Prostate gland (tissue), 2 donors: ENCODE results near the gene EEF1A2. TPM values are rescaled to one million over a fixed set of nuclear protein-coding genes. Genes with fewer than 3 reads are reported as not detected.

Experiments
- DNase-seq: peaks from one replicate; pipeline ENCODE4 v3.0.0-alpha.2; 2019; ENCODE audit warnings: low spot score
- H3K27ac ChIP-seq, 2 donors: fragments of 200-600 bp; sonication (generic); 2 replicates each; pipeline ENCODE4 v1.5.1; 2017 to 2019
- H3K27me3 ChIP-seq: fragments of 200-600 bp; sonication (generic); replicated peaks from 2 replicates; pipeline ENCODE4 v1.5.1; 2019; ENCODE audit not compliant: insufficient read depth
- H3K36me3 ChIP-seq, 2 donors: fragments of 200-600 bp; sonication (generic); 1 replicate in 1 of 2; 2 replicates in 1 of 2; pipeline versions ENCODE4 v1.5.1 to v1.8.1; 2017 to 2019
- H3K4me1 ChIP-seq: fragments of 200-600 bp; sonication (generic); replicated peaks from 2 replicates; pipeline ENCODE4 v1.5.1; 2019
- H3K4me3 ChIP-seq, 2 donors: fragments of 200-600 bp; sonication (generic); 2 replicates each; pipeline ENCODE4 v1.5.1; 2017 to 2019
- H3K9me3 ChIP-seq: fragments of 200-600 bp; sonication (generic); 2 replicates; pipeline ENCODE4 v1.5.1; 2017
- CTCF ChIP-seq, 4 experiments: fragments of 200-600 bp in 2 of 4; fragments of 450-650 bp in 2 of 4; sonication (generic) in 2 of 4; IDR thresholded peaks; 1 replicate in 3 of 4; 2 replicates in 1 of 4; pipeline ENCODE4 v1.5.1; 2016 to 2019; ENCODE audit warnings: antibody characterized with exemption in 4 of 4, mild to moderate bottlenecking in 2 of 4, moderate library complexity in 2 of 4
- POLR2A ChIP-seq: fragments of 450-650 bp; IDR thresholded peaks from one replicate; pipeline ENCODE4 v1.6.1; 2016; ENCODE audit warnings: antibody characterized with exemption, mild to moderate bottlenecking
- POLR2AphosphoS5 ChIP-seq: sonication (generic); formaldehyde crosslinking; IDR thresholded peaks from one replicate; pipeline ENCODE4 v1.6.1; 2017; ENCODE audit warnings: antibody characterized with exemption
- whole genome bisulfite sequencing: methylation state at CpG from one replicate; pipeline ENCODE4 v1.1.5; 2018; 5-methylcytosine and 5-hydroxymethylcytosine counted together
- intact Hi-C: fragments of 100-400 bp; cut with DNase I; formaldehyde crosslinking; loops from one replicate; pipeline ENCODE4 v1.14.2; 2022
- total RNA-seq, 2 donors: library from RNA; depleted of rRNA; stranded (reverse); fragments of >200 nt; gene quantifications; one replicate each; pipeline ENCODE4 v1.1.0, GENCODE V29; 2016

Gene EEF1A2
- total RNA-seq, 2 donors from 2014 or later: 13.4 to 20.9 TPM

DNA sequence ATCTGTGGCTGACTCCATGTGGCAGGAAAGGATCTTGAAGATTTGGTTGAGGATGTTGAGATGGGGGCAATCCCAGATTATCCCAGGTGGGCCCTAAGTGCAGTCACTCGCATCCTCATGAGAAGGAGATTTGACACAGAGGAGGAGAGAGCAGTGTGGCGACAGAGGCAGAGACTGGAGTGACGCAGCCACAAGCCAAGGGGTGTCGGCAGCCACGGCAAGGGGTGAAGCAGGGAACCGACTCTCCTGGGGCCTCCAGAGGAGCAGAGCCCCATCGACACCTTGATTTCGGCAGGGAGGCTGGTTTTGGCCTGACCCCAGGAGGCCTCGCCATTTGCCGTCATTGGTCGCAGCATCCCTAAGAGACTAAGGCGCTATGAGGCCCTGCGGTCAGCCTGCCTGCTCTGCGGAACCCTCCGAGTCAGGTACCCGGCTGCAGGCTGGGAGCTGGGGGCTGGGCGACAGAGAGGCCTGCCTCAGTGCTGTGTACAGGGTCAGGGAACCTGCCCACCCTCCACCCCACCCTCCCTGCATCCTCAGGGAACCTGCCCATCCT lies 12.5 kb downstream of the EEF1A2 start:
- no peak overlapping the region for H3K4me3 ChIP-seq
- peaks cover 13% of the 10 kb centered on the region for H3K27me3 ChIP-seq
- no peak for TF ChIP-seq POLR2A
- TF ChIP-seq POLR2AphosphoS5: no peak
- no peak for DNase-seq
- H3K27ac ChIP-seq: no peak overlapping the region
- intact Hi-C loops: no loop called here
- 96% methylated on average over 17 of the region's 17 CpGs for WGBS
- H3K36me3 ChIP-seq: no peaks in the 10 kb centered on the region
- H3K9me3 ChIP-seq: no peaks in the 10 kb centered on the region
- no peaks in the 10 kb centered on the region for H3K4me1 ChIP-seq

GRCh38 chr20:63484651-63485403 lies 14.1 kb downstream of the EEF1A2 start:
- Histone ChIP-seq H3K9me3 (no peaks in the 10 kb centered on the region), H3K36me3 (no peaks in the 10 kb centered on the region), H3K4me1 (no peaks in the 10 kb centered on the region), H3K27me3 (peaks cover 9% of the 10 kb centered on the region), H3K27ac (no peak overlapping the region), H3K4me3 (no peak overlapping the region)
- intact Hi-C loops: no loop called here
- no peak for DNase-seq
- TF ChIP-seq POLR2AphosphoS5 (no peak), POLR2A (no peak), CTCF (IDR thresholded peaks at IDR 0.05) (no peak)
- 39% methylated on average over 11 of the region's 18 CpGs for WGBS

- TF ChIP-seq CTCF (IDR thresholded peaks at IDR 0.05) (no peak), POLR2AphosphoS5 (no peak), POLR2A (no peak)
- no peaks in the 10 kb centered on the region for H3K4me1 ChIP-seq
- H3K4me3 ChIP-seq: no peak overlapping the region
- no peak overlapping the region for H3K27ac ChIP-seq
- WGBS: 56% methylated on average over 17 of the region's 17 CpGs
- H3K36me3 ChIP-seq: no peaks in the 10 kb centered on the region
- no peak for DNase-seq
- no peaks in the 10 kb centered on the region for H3K9me3 ChIP-seq
- intact Hi-C loops: no loop called here
- peaks cover 9% of the 10 kb centered on the region for H3K27me3 ChIP-seq
Measured at GRCh38 chr20:63484236-63484635, 14.6 kb downstream of the EEF1A2 start.

GRCh38 chr20:63483834-63484233 lies 15.0 kb downstream of the EEF1A2 start:
- 67% methylated on average over 12 of the region's 12 CpGs for WGBS
- Histone ChIP-seq H3K27me3 (peaks cover 13% of the 10 kb centered on the region), H3K9me3 (no peaks in the 10 kb centered on the region), H3K4me1 (no peaks in the 10 kb centered on the region), H3K36me3 (no peaks in the 10 kb centered on the region), H3K4me3 (no peak overlapping the region), H3K27ac (no peak overlapping the region)
- no peak for DNase-seq
- TF ChIP-seq POLR2A (no peak), CTCF (IDR thresholded peaks at IDR 0.05) (no peak), POLR2AphosphoS5 (no peak)
- intact Hi-C loops: no loop called here

DNA sequence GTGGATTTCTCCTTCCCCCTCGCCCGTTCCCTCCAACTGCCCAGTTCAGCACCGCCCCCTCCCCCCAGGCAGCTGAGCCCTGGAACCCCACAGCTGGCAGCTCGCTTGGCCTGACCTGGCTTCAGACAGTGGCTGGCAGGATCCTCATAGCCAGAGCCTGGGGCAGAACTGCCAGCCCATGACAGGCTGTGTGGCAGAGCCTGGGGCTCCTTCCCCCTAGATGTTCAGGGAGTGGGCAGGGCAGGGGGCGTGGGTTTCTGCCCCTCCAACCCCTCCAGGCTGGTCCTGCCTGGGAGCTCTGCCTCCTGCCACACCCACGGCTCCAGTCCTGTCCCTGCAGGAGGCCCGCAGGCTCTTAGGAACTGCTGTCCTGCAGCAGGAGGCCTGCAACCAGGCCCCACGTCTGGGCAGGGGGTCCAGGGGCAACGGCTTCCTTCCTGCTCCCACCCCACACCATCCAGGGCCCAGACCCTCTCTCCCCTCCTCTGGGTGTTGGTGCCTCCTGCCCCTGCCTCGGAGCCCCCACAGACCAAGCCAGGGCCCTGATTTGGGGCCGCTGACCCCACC lies 16.8 kb downstream of the EEF1A2 start:
- no peaks in the 10 kb centered on the region for H3K4me1 ChIP-seq
- no peak overlapping the region for H3K4me3 ChIP-seq
- H3K9me3 ChIP-seq: no peaks in the 10 kb centered on the region
- H3K27me3 ChIP-seq: peaks cover 7% of the 10 kb centered on the region
- intact Hi-C loops: no loop called here
- WGBS: 54% methylated on average over 11 of the region's 11 CpGs
- no peaks in the 10 kb centered on the region for H3K36me3 ChIP-seq
- TF ChIP-seq POLR2AphosphoS5 (no peak), POLR2A (no peak), CTCF (IDR thresholded peaks at IDR 0.05) (no peak)
- no peak overlapping the region for H3K27ac ChIP-seq
- no peak for DNase-seq
